ENCODE results near the gene OBP2A.

- no peak for TF ChIP-seq CTCF (IDR thresholded peaks at IDR 0.05)
- no peak for TF ChIP-seq EZH2 (IDR thresholded peaks at IDR 0.05; ENCODE audit: borderline replicate concordance, insufficient read depth, low read depth, low read length, poor library complexity, severe bottlenecking)
Measured at GRCh38 chr9:135509458-135509857, 36.5 kb upstream of the OBP2A start.
